Endometrium (tissue), 2 donors: ENCODE measurements around the gene RFESD.
A peak's percentile ranks its signal among the peaks of the same experiment; 100 is the strongest.
"Not testable (repeated sequence)": the region's sequence is repeated elsewhere in the genome, so short reads cannot be mapped to it uniquely, and the experiment has no call there.

Experiments
- FAIRE-seq: peaks from 2 replicates; lab custom pipeline; 2012; peaks lifted over from hg19 to GRCh38; lab: Jason Lieb, UNC
- donor health status: control.
- donor health status: control.

Gene RFESD

DNA sequence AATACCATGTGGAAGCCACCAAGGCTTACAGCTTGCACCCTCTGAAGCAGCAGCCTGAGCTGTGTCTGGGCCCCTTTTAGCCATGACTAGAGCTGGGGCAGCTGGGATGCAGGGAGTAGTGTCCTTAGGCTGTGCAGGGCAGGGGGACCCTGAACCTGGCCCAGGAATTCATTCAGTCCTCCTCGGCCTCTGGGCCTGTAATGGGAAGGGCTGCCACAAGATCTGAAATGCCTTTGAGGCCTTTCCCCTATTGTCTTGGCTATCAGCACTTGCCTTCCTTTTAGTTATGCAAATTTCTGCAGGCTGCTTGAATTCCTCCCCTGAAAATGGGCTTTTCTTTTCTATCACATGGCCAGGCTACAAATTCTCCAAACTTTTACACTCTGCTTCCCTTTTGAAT is 17.6 kb upstream of the RFESD start:
- FAIRE-seq, result no peak

DNA sequence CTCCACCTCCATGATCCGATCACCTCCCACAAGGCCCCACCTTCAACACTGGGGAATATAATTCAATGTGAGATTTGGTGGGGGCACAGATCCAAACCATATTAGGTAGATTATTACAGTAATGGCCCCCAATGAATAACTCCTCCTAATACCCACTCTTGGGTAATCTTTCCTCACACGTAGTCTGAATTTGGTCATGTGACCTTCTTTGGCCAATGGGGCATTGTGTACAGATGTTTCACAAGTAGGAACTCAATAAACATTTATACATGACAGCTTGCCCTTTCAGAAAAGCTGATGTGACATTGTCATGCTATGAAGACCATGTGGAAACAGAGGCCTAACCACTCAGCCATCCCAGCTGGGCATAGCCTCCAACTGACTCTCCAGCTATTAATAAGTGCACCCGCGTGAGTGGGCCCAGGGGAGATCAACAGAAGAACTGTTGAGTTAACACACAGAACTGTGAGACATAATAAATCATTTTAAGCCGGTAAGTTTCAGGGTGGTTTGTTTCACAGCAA is 16.1 kb upstream of the RFESD start:
- FAIRE-seq, result no peak

DNA sequence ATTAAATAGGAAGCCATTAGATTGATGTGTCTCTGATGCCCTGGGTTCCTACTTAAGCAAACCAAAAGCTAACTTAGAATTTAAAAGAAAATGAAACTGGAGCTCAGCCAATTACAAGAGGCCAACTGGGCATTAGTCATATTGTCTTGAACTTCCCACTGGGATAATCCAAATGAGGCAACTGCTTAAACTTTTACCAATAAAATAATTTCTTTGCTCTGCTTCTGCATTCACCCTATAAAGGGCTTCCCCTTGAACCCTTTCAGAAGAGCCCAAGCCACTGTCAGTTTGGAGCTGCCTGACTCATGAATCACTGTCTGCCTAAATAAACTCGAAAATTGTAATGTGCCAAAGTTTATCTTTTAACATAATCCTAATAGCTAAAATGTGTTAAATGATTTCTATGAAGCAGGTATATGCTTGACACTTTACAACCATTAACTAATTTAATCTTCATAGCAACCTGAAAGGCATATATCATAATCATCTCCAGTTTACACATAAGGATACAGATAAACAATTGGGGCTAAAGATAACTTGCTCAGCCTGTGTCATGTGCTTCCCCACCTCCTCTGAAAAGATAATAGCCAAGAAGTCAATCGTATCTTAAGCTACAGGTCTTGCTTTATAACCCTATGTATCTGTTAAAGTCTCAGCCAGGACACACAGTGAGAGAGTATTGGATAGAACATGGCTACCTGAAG is 15.2 kb upstream of the RFESD start:
- no peak for FAIRE-seq

DNA sequence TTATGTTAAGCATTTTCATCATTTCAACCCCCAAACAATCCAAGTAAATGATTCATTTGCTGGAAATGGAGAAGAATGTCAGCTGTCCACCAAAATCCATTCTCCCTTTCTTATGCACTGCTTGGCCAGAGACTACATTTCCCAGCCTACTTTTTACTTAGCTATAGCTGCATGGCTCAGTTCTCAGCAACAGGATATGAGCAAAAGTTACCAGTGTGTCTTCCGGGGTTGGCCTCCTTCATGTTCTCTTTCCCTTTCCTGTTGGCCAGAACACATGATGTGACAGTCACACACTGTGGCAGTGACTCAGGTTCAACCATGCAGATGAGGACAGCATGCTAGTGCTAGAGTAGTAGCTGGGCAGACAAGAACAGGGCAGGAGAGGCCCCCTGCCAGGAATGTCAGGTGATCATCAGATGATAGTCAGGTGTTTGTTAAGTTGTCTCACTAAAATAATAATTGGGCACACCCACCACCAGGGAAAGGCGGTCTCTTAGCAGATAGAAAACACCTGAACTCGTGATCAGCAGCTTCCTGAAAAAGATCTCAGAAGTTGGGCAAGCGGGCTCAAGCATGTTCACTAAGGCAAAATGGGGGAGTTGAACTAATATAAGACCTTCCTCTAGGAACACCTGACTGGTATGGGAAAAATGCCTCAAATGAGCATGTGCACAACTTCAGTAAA is 14.4 kb upstream of the RFESD start:
- FAIRE-seq, result no peak

DNA sequence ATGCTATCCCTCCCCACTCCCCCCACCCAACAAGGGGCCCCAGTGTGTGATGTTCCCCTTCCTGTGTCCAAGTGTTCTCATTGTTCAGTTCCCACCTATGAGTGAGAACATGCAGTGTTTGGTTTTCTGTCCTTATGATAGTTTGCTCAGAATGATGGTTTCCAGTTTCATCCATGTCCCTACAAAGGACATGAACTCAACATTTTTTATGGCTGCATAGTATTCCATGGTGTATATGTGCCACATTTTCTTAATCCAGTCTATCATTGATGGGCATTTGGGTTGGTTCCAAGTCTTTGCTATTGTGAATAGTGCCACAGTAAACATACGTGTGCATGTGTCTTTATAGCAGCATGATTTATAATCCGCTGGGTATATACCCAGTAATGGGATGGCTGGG is 13.6 kb upstream of the RFESD start:
- not testable (repeated sequence) for FAIRE-seq

DNA sequence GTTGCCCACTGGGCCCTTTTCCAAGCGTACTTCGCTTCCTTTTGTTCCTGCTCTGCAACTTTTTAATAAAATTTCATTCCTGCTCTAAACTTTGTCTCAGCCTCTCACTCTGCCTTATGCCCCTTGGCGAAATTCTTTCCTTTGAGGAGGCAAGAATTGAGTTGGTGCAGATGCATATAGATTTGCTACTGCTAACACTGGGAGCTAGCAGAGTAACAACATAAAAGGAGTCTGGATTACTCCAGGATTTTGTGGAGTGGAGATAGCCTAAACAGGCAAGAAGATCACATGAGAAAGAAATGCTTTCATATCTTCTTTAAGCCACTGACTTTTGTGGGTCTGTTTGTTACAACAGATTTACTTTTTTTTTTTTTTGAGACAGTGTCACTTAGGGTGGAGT is 12.9 kb upstream of the RFESD start:
- FAIRE-seq, result no peak

DNA sequence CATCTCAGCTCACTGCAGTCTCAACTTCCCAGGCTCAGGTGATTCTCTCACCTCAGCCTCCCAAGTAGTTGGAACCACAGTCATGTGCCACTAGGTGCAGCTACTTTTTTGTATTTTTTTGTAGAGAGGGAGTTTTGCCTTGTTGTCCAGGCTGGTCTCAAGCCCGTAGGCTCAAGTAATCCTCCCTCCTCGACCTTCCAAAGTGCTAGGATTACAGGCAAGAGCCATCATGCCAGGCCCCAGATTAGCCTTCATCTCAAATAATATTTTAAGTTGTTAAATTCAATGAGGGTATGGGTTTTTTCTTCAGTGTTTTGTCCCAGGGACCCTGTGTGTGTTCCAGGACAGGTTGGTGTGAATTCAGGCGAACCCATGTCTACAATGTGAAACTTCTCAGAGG is 12.5 kb upstream of the RFESD start:
- no peak for FAIRE-seq

DNA sequence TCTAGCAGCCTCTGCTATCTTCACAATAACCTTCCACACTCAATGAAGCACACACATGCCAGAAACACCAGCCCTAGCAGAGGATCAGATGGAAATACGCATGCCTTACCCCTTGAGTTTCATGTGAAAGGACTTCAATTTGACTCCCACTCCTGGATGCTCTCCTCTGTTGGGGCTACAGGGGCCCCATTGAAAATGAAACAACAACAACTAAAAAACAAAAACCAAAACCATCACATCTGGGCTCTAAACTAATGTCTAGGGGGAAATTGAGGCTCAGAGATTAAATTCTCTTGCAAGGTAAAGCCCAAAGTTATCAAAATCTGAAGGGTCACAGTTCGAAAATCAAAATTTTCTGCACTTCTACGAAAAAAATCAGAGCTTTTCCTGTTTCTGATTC is 7.9 kb upstream of the RFESD start:
- no peak for FAIRE-seq

DNA sequence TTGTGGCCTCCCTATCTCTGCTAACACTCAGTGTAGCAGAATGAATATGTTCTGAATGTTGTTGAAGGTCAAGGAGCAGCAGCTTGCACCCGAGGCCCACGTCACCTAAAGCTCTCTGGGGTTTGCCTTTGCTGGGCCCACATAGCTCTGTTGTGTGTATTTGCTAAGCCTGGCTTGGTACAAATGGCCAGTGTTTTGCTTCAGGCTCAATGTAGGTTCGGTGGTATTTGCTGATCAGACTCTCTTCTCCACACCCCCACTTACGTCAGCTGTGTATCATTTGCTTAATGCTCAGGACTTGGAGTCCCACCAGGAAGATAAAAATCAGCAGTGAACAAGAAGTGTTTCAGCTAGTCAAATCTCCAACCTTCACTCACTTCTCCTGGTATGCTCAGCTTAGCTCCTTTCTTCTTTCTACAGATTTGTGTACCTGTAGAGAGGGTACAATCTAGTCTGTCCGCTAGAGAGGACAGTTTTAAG is 4.8 kb upstream of the RFESD start:
- FAIRE-seq, result no peak

DNA sequence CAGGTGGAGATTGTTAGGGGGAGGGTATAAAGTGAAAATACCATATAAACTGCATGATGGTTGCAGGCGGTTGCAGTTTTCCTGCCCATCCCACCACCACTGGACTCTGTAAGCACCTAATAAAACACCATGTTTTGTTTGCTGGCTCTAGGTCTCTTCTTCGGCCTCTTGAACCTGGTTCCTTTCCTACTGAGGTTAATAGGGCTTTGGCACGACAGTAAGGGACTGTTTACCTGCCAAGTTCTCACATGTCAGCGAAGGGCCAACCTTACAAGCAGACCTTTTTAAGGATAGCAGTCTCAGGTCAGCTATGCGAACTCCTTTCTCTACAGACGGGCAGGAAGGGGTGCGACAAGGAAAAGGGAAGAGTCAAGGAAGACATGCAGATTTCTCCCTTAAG is 3.4 kb upstream of the RFESD start:
- FAIRE-seq, result no peak

DNA sequence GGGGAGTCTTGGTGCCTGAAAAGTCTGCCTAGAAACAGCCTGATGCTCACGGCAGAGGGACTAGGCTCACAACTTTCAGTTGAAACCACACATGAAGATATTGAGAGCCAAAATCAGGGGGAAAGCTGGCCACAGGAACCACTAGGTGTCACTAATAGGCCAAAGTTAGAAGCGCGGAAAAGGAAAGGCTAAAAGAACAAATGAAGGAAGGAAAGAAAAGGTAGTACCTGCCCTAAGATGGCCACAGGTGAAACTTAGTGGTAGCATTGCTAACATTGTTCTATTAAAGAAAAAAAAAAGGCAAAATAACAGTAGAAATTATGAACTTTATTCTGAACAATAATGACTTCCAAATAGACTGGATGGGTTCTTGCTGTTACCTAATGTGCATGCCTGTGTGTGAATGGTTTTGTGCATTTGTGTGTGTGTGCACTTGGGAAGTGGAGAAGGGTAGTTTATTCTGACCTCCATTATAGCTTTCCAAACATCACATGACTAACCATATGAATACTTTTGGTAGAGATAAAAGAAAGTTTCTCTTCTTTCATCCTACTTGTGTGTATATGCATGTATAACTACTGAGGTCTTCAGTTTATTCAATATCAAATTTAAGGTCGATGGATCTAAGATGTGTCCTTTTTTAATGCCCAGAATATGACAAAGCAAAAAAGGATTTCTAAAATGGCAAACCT is 2.1 kb upstream of the RFESD start:
- FAIRE-seq, result no peak

DNA sequence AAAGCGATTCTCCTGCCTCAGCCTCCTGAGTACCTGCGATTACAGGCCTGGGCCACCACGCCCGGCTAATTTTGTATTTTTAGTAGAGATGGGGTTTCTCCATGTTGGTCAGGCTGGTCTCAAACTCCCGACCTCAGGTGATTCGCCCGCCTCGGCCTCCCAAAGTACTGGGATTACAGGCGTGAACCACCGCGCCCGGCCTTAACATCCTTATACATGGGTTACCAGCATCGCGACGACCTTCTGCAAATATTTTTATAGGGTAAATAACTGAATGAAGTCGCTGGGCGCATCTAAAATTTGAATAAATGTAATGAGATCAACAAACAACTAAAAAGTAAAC is 380 bp upstream of the RFESD start:
- FAIRE-seq, result not testable (repeated sequence)

DNA sequence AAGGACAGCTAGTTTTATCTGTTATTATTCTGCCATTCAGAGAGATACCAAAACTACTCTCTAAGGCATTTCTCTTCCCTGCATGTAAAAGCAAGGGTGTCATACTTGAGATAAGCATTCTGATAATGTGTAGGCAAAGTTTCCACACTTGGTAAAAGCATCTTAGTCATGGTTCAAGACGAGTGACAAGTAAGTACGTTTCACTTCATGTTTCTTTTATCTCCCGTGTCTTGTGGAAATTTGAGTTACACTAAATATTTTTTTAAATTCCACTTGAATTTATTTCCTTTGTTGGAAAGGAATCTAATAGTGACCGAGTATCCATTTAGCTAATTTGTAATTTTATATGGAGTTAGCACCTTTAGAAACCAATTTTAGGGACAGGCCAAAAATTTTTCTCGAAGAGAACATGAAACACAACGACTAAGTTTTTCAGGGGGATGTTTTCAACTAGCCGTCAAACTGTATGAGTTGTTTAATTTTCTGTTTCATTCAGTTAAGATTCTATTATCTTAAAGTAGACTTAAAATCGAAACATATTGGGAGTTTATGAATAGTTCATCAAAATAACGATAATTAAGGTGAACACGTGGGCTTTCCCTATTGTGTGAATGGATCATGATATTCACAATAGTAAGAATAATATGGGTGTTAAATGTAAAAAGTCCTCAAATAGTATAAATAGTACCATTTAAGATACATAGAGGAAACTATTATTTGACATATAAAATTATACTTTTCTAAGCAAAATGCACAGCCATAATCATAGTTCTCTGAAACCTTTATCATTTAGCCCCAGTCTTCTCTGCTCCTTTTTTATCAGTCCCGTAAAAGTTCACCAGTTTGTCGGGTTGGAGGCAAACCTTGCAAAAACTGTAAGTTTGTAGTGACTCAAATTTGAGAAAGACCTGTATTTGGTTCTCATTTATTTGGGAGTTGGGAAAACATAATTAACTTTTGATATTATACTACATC is 1.6 kb downstream of the RFESD start:
- FAIRE-seq, result no peak

DNA sequence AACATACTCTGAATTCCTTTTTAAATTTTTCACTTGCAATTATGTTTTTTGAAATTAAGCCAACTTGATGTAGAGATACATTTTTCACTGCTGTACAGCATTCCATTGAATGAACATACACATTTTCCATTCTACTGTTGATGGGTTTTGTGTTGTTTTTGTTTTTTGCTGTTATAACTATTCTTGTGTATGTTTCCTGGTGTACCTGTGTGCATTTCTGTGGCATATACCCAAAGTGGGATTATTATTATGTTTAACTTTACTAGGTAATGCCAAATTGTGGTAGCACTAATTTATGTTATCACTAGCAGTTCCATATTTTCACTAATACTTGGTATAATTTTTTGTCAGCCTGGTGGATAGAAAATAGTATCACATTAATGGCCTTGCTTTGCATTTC is 2.7 kb downstream of the RFESD start:
- no peak for FAIRE-seq

DNA sequence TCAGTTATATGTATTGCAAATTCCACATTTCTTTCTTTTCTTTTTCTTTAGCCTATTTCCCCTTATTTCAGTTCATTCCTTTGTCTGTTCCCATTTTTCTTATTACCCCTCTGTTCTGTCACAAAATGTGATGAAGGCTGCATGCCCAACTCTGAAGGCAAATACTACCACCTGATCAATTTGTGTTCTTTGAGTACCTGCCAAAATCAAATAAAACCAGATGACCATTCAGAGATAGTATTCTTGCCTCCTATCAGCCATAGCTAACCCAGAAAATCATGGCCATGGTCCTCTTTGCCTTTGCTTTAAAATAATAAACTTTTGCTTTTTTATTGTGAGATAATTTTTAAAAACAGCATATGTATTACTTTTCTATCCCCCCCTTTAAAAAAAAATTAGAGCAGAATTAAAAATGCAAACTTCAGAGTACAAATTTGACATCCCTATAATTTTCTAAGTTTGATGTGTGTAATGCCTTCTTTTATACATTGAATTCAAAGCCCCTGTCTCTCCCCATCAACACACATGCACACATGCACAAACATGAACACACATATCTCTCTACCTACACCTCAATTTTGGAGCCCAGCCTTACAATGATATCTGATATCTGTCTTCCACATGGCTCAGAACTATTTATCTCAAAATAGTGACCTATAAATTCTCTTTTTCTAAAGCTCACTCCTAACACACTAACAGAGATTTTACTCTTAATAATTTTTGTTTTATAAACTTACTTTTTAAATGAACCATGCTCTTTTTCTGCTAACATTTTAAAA is 3.5 kb downstream of the RFESD start:
- no peak for FAIRE-seq

DNA sequence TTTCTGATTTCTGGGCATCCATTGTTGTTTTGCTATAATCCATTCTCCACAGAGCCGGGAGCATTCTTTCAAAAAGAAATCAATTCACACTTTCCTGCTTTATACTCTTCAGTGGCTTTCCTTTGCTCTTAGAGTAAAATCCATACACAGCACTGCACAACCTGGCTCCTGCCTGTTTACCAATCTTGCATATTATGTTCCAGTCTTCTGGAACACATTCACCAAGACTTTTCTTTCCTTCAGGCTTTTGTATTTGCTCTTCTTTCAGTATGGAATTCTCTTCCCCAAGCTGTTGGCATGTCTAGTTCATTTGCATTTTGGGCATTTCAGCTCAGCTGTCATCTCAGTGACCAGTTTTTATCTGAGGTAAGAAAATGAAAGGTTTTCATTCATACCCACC is 6.3 kb downstream of the RFESD start:
- no peak for FAIRE-seq

DNA sequence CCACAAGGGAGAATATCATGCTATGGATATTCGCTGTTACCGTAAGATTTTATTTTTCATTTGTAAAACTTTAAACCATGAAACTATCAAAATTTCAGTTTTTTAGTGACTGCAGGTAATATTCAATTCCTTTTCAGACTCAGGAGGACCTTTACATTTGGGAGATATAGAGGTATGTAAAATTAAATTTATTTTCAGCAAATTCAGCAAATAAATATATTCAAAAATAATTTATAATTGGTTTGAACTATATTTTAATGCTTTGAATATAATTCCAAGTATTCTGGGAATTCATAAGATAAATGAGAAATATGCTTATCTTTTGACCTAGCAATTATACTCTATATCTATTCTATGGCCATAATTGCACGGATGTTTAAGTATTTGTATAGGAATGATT is 7.6 kb downstream of the RFESD start:
- no peak for FAIRE-seq

DNA sequence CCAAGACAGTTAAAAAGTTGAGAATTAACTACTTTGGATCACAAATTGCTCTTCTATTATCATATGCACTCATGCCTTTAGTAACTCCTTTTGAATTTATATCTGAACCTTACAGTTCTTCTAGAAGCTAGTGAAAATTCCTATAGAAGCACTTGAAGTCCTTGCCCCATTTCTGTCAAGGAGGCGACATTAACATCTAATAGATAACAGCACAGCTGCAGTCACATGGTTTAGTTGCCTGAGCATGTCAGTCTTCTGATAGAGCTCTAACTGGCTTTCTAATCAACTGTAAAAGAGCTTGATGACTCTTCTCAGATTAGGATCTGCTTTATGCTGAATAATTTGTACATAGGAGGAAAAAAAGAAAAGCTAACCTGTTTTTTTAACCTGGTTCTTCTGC is 9.0 kb downstream of the RFESD start:
- FAIRE-seq, result no peak

DNA sequence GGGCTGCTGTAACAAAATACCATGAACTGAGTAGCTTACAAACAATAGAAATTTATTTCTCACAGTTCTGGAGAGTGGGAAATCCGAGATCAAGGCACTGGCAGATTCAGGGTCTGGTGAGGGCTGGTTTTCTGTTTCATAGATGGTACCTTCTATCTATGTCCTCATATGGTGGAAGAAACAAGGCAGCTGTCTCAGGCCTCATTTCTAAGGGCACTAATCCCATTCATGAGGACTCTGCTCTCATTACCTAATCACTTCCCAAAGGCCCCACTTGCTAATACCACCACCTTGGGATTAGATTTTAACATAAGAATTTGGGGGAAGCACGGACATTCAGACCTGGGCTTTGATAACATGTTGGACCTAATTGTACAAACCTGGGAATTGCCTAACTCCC is 13.5 kb downstream of the RFESD start:
- no peak for FAIRE-seq

DNA sequence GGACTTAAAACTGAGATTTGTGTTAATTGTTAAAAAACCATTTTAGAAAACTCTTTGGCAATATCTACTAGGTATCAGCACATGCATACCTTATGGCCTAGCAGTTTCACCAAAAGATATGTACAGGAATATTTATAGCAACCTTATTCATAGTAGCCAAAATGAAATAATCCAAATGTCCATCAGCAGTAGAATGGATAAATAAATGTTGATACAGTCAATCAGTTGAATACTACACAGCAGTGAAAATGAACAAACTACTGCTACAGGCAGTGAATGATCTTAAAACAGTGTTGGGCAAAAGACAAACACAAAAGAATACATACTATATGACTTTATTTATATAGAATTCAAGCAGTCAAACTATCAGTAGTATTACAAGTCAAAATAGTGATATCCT is 16.4 kb downstream of the RFESD start:
- FAIRE-seq, result no peak

DNA sequence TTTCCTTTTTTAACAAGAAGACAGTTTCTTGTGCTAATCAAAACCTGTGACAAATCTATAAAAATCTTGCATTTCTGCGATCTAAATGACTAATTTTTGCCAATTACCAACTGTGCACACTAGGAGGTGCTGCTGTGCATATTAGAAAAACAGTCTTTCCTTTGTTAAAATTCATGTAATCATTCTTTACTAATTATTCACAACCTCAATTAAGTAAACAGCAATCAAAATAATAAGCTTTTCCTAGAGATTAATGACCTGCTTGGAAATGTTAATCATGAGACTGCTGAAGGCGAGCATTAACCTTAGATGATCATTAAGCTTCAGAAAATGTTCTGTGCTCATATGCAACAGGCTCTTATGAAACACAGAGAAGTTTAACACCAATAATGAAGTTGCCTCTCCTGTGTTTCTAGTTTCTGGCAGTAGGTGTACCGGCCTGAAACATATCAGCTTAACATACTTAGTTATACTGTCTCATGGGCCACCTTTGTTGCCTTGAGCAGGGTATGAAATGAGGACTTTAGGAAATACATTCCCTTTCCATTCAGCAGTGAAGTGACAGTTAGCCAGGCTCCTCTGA is 17.7 kb downstream of the RFESD start:
- peak; percentile 96 for FAIRE-seq
